Pancreas (tissue), 10 donors: ENCODE results near the gene FOXP4. TPM values are rescaled to one million over a fixed set of nuclear protein-coding genes. Genes with fewer than 3 reads are reported as not detected.
A peak's percentile ranks its signal among the peaks of the same experiment; 100 is the strongest.

Experiments
- ATAC-seq, 4 donors: fragments of 200-7000 bp; cut with Tn5 transposase; one replicate each; pipeline versions ENCODE4 v1.8.0 to v1.9.1; 2020; ENCODE audit warnings: mild to moderate bottlenecking in 4 of 4, moderate library complexity in 4 of 4
- DNase-seq, 6 donors: peaks; one replicate each; pipeline ENCODE4 v3.0.0-alpha.2; 2020
- FAIRE-seq: peaks from 2 replicates; lab custom pipeline; 2012; peaks lifted over from hg19 to GRCh38; lab: Jason Lieb, UNC
- H3K27ac ChIP-seq, 4 donors: fragments of 200-600 bp; sonication (generic); 1 replicate in 3 of 4; 2 replicates in 1 of 4; pipeline versions ENCODE4 v1.5.0 to v1.8.0; 2020
- H3K27me3 ChIP-seq, 4 donors: fragments of 200-600 bp; one replicate each; pipeline ENCODE4 v1.8.0; 2021
- H3K36me3 ChIP-seq, 3 donors: fragments of 200-600 bp; sonication (generic) in 1 of 3; one replicate each; pipeline versions ENCODE4 v1.5.0 to v1.8.0; 2020 to 2021
- H3K4me1 ChIP-seq, 3 donors: fragments of 200-600 bp; one replicate each; pipeline ENCODE4 v1.8.0; 2021
- H3K4me3 ChIP-seq, 4 donors: fragments of 200-600 bp; sonication (generic) in 2 of 4; one replicate each; pipeline versions ENCODE4 v1.5.0 to v1.8.0; 2020 to 2021
- H3K9me3 ChIP-seq, 4 donors: fragments of 200-600 bp; one replicate each; pipeline ENCODE4 v1.8.0; 2021
- CTCF ChIP-seq, 4 donors: fragments of 200-600 bp; sonication (generic) in 3 of 4; IDR thresholded peaks; one replicate each; pipeline versions ENCODE4 v1.5.0 to v1.8.0; 2021; ENCODE audit warnings: antibody characterized with exemption in 4 of 4
- WGBS, 2 donors: extraction: QIAGEN DNeasy Blood & Tissue Kit; methylation state at CpG; one replicate each; pipeline ENCODE4 v1.1.7; 2013; 5-methylcytosine and 5-hydroxymethylcytosine counted together
- intact Hi-C, 3 donors: fragments of 100-400 bp; cut with DNase I; formaldehyde crosslinking; loops; one replicate each; pipeline versions ENCODE4 v1.11.1 to v1.14.2; 2022
- polyA plus RNA-seq, 2 donors: library from polyadenylated mRNA; stranded (reverse); fragments of 200-250 nt; gene quantifications; one replicate each; pipeline ENCODE4 v1.2.3, GENCODE V29; 2013
- total RNA-seq, 6 donors: library from RNA; stranded (reverse); fragmentation: NEBNext Ultra II Directional in 4 of 6; extraction: Animal tissue kit (Norgen Biotek cat#: 25700) in 4 of 6; gene quantifications; one replicate each; pipeline versions ENCODE4 v1.2.1 to v1.2.4, GENCODE V29; 2021 to 2023
- donor health status: healthy with polysubstance abuse.
- donor health status: DM: no; HTN: no; CAD: no; lungs with moderate emphysema.
- donor health status: DM: no; HTN: no; CAD: no.
- donor health status: control.
- donor health status: control.
- donor health status: Bipolar disorder and iron deficiency.
- donor health status: DM: yes; HTN: yes; CAD: no.
- donor health status: DM: no; HTN: no; CAD: no.
- donor health status: DM: no; HTN: no; CAD: no.
- donor health status: DM: yes; HTN: yes; CAD: no.

Gene FOXP4
- total and polyA plus RNA-seq, 8 donors, result 23.1 to 29.3 (median 26.3) TPM

- Histone ChIP-seq H3K36me3 (no peaks in the 10 kb centered on the region), H3K9me3 (no peaks in the 10 kb centered on the region), H3K4me3 (peak overlapping the region in 3 of 4 donors; percentile 10 to 44 (median 29)), H3K27ac (no peak overlapping the region), H3K27me3 (peaks cover 0 to 14% (median 0%) of the 10 kb centered on the region in 4 donors), H3K4me1 (peaks cover 3 to 5% (median 5%) of the 10 kb centered on the region in 3 donors)
- no peak for FAIRE-seq
- 9 to 10% methylated on average over 54 of the region's 54 CpGs for WGBS, 2 donors
- peak; percentile 45 to 54 (median 51) for ATAC-seq
- TF ChIP-seq CTCF (IDR thresholded peaks at IDR 0.05), result no peak
- no peak for DNase-seq
- intact Hi-C loops, result no loop called here
Observed at GRCh38 chr6:41637194-41638001, 91.2 kb downstream of the FOXP4 start.

- DNase-seq, result no peak
- H3K4me3 ChIP-seq, result peak within 1 kb of the TSS in 3 of 4 donors; percentile 23 to 44 (median 29)
Observed at GRCh38 chr6:41638002-41638934, 92.1 kb downstream of the FOXP4 start, which contains the start of gene MDFI. Gene MDFI, plus strand, starts transcription at chr6:41638468. Its CDS starts 282 bp downstream, at chr6:41638750.

GRCh38 chr6:41638935-41639808, 93.0 kb downstream of the FOXP4 start:
- Histone ChIP-seq H3K36me3 (no peaks in the 10 kb centered on the region), H3K4me1 (peaks cover 3 to 5% (median 5%) of the 10 kb centered on the region in 3 donors), H3K9me3 (no peaks in the 10 kb centered on the region), H3K27me3 (peaks cover 0 to 14% (median 0%) of the 10 kb centered on the region in 4 donors), H3K27ac (no peak overlapping the region), H3K4me3 (peak overlapping the region in 2 of 4 donors; percentile 29 to 44)
- peak in 3 of 4 donors; percentile 14 to 21 (median 21) for ATAC-seq
- TF ChIP-seq CTCF (IDR thresholded peaks at IDR 0.05), result no peak
- intact Hi-C loops, result no loop called here
- WGBS, 2 donors, result 45 to 47% methylated on average over 40 of the region's 40 CpGs
- FAIRE-seq, result no peak
- DNase-seq, result no peak

More at GRCh38 chr6:41638002-41638934, 92.1 kb downstream of the FOXP4 start, which contains the start of gene MDFI:
- intact Hi-C loops, result no loop called here
- no peak for TF ChIP-seq CTCF (IDR thresholded peaks at IDR 0.05)
- ATAC-seq (peak in 3 of 4 donors; percentile 6 to 21 (median 8)), FAIRE-seq (no peak)
- WGBS, 2 donors, result 3 to 4% methylated on average over 70 to 86 of the region's 86 CpGs
- Histone ChIP-seq H3K27ac (peak within 1 kb of the TSS in 1 of 4 donors; percentile 36), H3K27me3 (peaks cover 0 to 14% (median 0%) of the 10 kb centered on the region in 4 donors), H3K36me3 (no peaks in the 10 kb centered on the region), H3K4me1 (peaks cover 3 to 5% (median 5%) of the 10 kb centered on the region in 3 donors), H3K9me3 (no peaks in the 10 kb centered on the region)

- 85 to 93% methylated on average over 5 to 8 of the region's 8 CpGs for WGBS, 2 donors
- Histone ChIP-seq H3K27me3 (peaks cover 0 to 14% (median 0%) of the 10 kb centered on the region in 4 donors), H3K4me3 (no peak overlapping the region), H3K9me3 (no peaks in the 10 kb centered on the region), H3K27ac (no peak overlapping the region), H3K36me3 (no peaks in the 10 kb centered on the region), H3K4me1 (peaks cover 3 to 5% (median 5%) of the 10 kb centered on the region in 3 donors)
- FAIRE-seq, result no peak
- ATAC-seq, result no peak
- no peak for TF ChIP-seq CTCF (IDR thresholded peaks at IDR 0.05)
- intact Hi-C loops, result no loop called here
- no peak for DNase-seq
Observed at GRCh38 chr6:41639809-41640371, 93.7 kb downstream of the FOXP4 start.
